HepG2 (cell line): ENCODE results near the gene CUEDC2. TPM values are rescaled to one million over a fixed set of nuclear protein-coding genes. Genes with fewer than 3 reads are reported as not detected.

Experiments
- ARHGAP35 ChIP-seq: sonication (generic); formaldehyde crosslinking; IDR thresholded peaks from 2 replicates; pipeline ENCODE4 v1.9.0; 2022; ENCODE audit warnings: mild to moderate bottlenecking, inconsistent platforms, moderate library complexity, missing genetic modification reagents, borderline replicate concordance
- CBX1 ChIP-seq: IDR thresholded peaks from one replicate; pipeline ENCODE4 v1.6.1; 2016; ENCODE audit warnings: antibody characterized with exemption, low read depth
- ETV5 ChIP-seq: IDR thresholded peaks from 2 replicates; pipeline ENCODE4 v1.6.1; 2018; ENCODE audit warnings: missing biosample characterization, missing genetic modification reagents, inconsistent platforms, borderline replicate concordance
- GZF1 ChIP-seq: sonication (generic); formaldehyde crosslinking; IDR thresholded peaks from 2 replicates; pipeline ENCODE4 v1.5.1; 2020; ENCODE audit warnings: mild to moderate bottlenecking, missing genetic modification reagents
- HNF4A ChIP-seq: sonication (generic); formaldehyde crosslinking; IDR thresholded peaks from 2 replicates; pipeline ENCODE4 v1.4.0; 2020; ENCODE audit warnings: missing genetic modification reagents
- KLF11 ChIP-seq: IDR thresholded peaks from 2 replicates; pipeline ENCODE4 v1.6.1; 2016; ENCODE audit warnings: missing compliant biosample characterization
- MED1 ChIP-seq: sonication (generic); formaldehyde crosslinking; IDR thresholded peaks from 2 replicates; pipeline ENCODE4 v1.4.0; 2020; ENCODE audit warnings: missing genetic modification reagents
- MXI1 ChIP-seq: IDR thresholded peaks from 3 replicates; pipeline ENCODE4 v1.6.1; 2012; ENCODE audit warnings: low read depth, low read length, inconsistent platforms, borderline replicate concordance
- NFAT5 ChIP-seq: sonication (generic); formaldehyde crosslinking; IDR thresholded peaks from 2 replicates; pipeline ENCODE4 v1.4.0; 2020; ENCODE audit warnings: missing genetic modification reagents
- NR2F2 ChIP-seq: IDR thresholded peaks from 2 replicates; pipeline ENCODE4 v1.6.1; 2012; ENCODE audit warnings: low read depth, inconsistent platforms, borderline replicate concordance
- PCBP1 ChIP-seq: fragments of 200-400 bp; formaldehyde crosslinking; IDR thresholded peaks from 2 replicates; pipeline ENCODE4 v1.6.1; 2017; ENCODE audit warnings: mild to moderate bottlenecking, low read depth, low read length, borderline replicate concordance
- PHF20 ChIP-seq: sonication (generic); formaldehyde crosslinking; IDR thresholded peaks from 2 replicates; pipeline ENCODE4 v1.5.0; 2020; ENCODE audit warnings: mild to moderate bottlenecking, missing genetic modification reagents
- PLRG1 ChIP-seq: fragments of 450-650 bp; conservative IDR thresholded peaks from 2 replicates; pipeline ENCODE4 v1.6.1; 2016
- RAD21 ChIP-seq: fragments of 450-650 bp; formaldehyde crosslinking; IDR thresholded peaks from 2 replicates; pipeline ENCODE4 v1.5.0; 2020; ENCODE audit warnings: mild to moderate bottlenecking
- TARDBP ChIP-seq: sonication (generic); formaldehyde crosslinking; IDR thresholded peaks from 2 replicates; pipeline ENCODE4 v1.8.0; 2022; ENCODE audit warnings: mild to moderate bottlenecking, missing genetic modification reagents
- YEATS2 ChIP-seq: sonication (generic); formaldehyde crosslinking; IDR thresholded peaks from 2 replicates; pipeline ENCODE4 v1.4.0; 2020; ENCODE audit warnings: missing genetic modification reagents, borderline replicate concordance
- ZBTB42 ChIP-seq: sonication (generic); formaldehyde crosslinking; IDR thresholded peaks from 2 replicates; pipeline ENCODE4 v1.5.0; 2020; ENCODE audit warnings: mild to moderate bottlenecking, missing genetic modification reagents
- ZC3H4 ChIP-seq: sonication (generic); formaldehyde crosslinking; IDR thresholded peaks from 2 replicates; pipeline ENCODE4 v1.4.0; 2020; ENCODE audit warnings: missing genetic modification reagents, borderline replicate concordance
- ZNF205 ChIP-seq: IDR thresholded peaks from 2 replicates; pipeline ENCODE4 v1.6.1; 2018; ENCODE audit warnings: missing biosample characterization, missing genetic modification reagents
- ZNF230 ChIP-seq: sonication (generic); formaldehyde crosslinking; IDR thresholded peaks from 2 replicates; pipeline ENCODE4 v1.4.0; 2020; ENCODE audit warnings: mild to moderate bottlenecking, missing genetic modification reagents
- ZNF329 ChIP-seq: sonication (generic); formaldehyde crosslinking; IDR thresholded peaks from 2 replicates; pipeline ENCODE4 v1.9.0; 2021; ENCODE audit warnings: low read depth, mild to moderate bottlenecking, missing genetic modification reagents
- ZNF496 ChIP-seq: sonication (generic); formaldehyde crosslinking; IDR thresholded peaks from 2 replicates; pipeline ENCODE4 v1.8.1; 2023; ENCODE audit warnings: mild to moderate bottlenecking, moderate library complexity, missing genetic modification reagents; ENCODE audit not compliant: insufficient replicate concordance
- ZNF598 ChIP-seq: sonication (generic); formaldehyde crosslinking; IDR thresholded peaks from 2 replicates; pipeline ENCODE4 v1.5.1; 2020; ENCODE audit warnings: mild to moderate bottlenecking, missing genetic modification reagents, borderline replicate concordance
- ZNF75D ChIP-seq: sonication (generic); formaldehyde crosslinking; IDR thresholded peaks from 2 replicates; pipeline ENCODE4 v1.8.1; 2023; ENCODE audit warnings: missing genetic modification reagents, mild to moderate bottlenecking, borderline replicate concordance
- ZSCAN25 ChIP-seq: sonication (generic); formaldehyde crosslinking; IDR thresholded peaks from 2 replicates; pipeline ENCODE4 v1.8.0; 2022; ENCODE audit warnings: mild to moderate bottlenecking, missing genetic modification reagents
- polyA plus RNA-seq, 8 experiments: library from polyadenylated mRNA; depleted of rRNA in 3 of 8; stranded (reverse) in 7 of 8; unstranded in 1 of 8; fragments of >200 nt; fragmentation: Illumina TruSeq in 4 of 8; extraction: Trizol in 4 of 8; gene quantifications; 2 replicates each; pipeline versions ENCODE4 v1.2.1 to v1.2.3, GENCODE V29; 2011 to 2016; ENCODE audit warnings: low read depth in 4 of 8, missing spikeins in 1 of 8, mixed read lengths in 1 of 8; ENCODE audit not compliant: insufficient read depth in 1 of 8
- total RNA-seq, 5 experiments: library from RNA; depleted of rRNA; stranded (reverse); fragments of >200 nt; fragmentation: Illumina TruSeq; extraction: Trizol; gene quantifications; 2 replicates each; pipeline ENCODE4 v1.2.3, GENCODE V29; 2016; ENCODE audit warnings: low read depth in 1 of 5
- TF ChIP-seq, protein P1 (sequence below): sonication (generic); formaldehyde crosslinking; IDR thresholded peaks from 2 replicates; pipeline ENCODE4 v1.5.0; 2020; ENCODE audit warnings: missing genetic modification reagents

CUEDC2 gene
- total and polyA plus RNA-seq, 2 of the 13 experiments (the other 11 are each of a cell fraction or from before 2014, with no cell fraction given): 13.1 to 18.4 TPM

GRCh38 chr10:102422545-102423129, 9.7 kb downstream of the CUEDC2 start (continued):
- peak; percentile 14; the same call in 1 of the 2 replicates for TF ChIP-seq NR2F2
- TF ChIP-seq MXI1: peak; percentile 82; the same call in 1 of the 3 replicates
- TF ChIP-seq ZNF205 (CRISPR knock-in tag): peak; percentile 84
- 0 out of 2 replicates have a peak, but pooled peaks have one; percentile 55 for TF ChIP-seq ZC3H4 (CRISPR knock-in tag)
- TF ChIP-seq ZNF329 (CRISPR knock-in tag): no peak
- peak; percentile 55; the same call in 1 of the 2 replicates for TF ChIP-seq ZSCAN25
- TF ChIP-seq PLRG1: no peak
- peak; percentile 55; the same call in 1 of the 2 replicates for TF ChIP-seq ARHGAP35 (CRISPR knock-in tag)
- 0 out of 2 replicates have a peak, but pooled peaks have one; percentile 73 for TF ChIP-seq KLF11 (CRISPR knock-in tag)
- TF ChIP-seq ZNF496 (CRISPR knock-in tag): no peak
- TF ChIP-seq TARDBP (CRISPR knock-in tag): peak; percentile 74; the same call in 1 of the 2 replicates
- TF ChIP-seq ZNF230 (CRISPR knock-in tag): peak; percentile 76; the same call in 1 of the 2 replicates
- peak; percentile 91 for TF ChIP-seq YEATS2 (CRISPR knock-in tag)
- TF ChIP-seq ETV5 (CRISPR knock-in tag): peak; percentile 84
- TF ChIP-seq GZF1 (CRISPR knock-in tag): peak; percentile 62; the same call in 1 of the 2 replicates
- 0 out of 2 replicates have a peak, but pooled peaks have one; percentile 56 for TF ChIP-seq PCBP1
- peak; percentile 58 for TF ChIP-seq CBX1
- peak; percentile 58 for TF ChIP-seq PHF20
- TF ChIP-seq, protein P1, sequence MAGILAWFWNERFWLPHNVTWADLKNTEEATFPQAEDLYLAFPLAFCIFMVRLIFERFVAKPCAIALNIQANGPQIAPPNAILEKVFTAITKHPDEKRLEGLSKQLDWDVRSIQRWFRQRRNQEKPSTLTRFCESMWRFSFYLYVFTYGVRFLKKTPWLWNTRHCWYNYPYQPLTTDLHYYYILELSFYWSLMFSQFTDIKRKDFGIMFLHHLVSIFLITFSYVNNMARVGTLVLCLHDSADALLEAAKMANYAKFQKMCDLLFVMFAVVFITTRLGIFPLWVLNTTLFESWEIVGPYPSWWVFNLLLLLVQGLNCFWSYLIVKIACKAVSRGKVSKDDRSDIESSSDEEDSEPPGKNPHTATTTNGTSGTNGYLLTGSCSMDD (CRISPR knock-in tag): 0 out of 2 replicates have a peak, but pooled peaks have one; percentile 76
- TF ChIP-seq HNF4A (CRISPR knock-in tag): peak; percentile 41; the same call in 1 of the 2 replicates
- TF ChIP-seq MED1: 0 out of 2 replicates have a peak, but pooled peaks have one; percentile 49
- 0 out of 2 replicates have a peak, but pooled peaks have one; percentile 78 for TF ChIP-seq NFAT5 (CRISPR knock-in tag)
- TF ChIP-seq ZNF598 (CRISPR knock-in tag): 0 out of 2 replicates have a peak, but pooled peaks have one; percentile 28
- TF ChIP-seq RAD21 (CRISPR knock-in tag): peak; percentile 95
- TF ChIP-seq ZBTB42 (CRISPR knock-in tag): 0 out of 2 replicates have a peak, but pooled peaks have one; percentile 41
- TF ChIP-seq ZNF75D: no peak
